Embryonic facial prominence (tissue), 1 donor: ENCODE results near the gene PHLDB1.
A peak's percentile ranks its signal among the peaks of the same experiment; 100 is the strongest.
"Not testable (repeated sequence)": the region's sequence is repeated elsewhere in the genome, so short reads cannot be mapped to it uniquely, and the experiment has no call there.

Experiments used
- DNase-seq: peaks from one replicate; pipeline ENCODE4 v3.0.0-alpha.2; 2016; ENCODE audit errors: extremely low spot score

The PHLDB1 gene

DNA sequence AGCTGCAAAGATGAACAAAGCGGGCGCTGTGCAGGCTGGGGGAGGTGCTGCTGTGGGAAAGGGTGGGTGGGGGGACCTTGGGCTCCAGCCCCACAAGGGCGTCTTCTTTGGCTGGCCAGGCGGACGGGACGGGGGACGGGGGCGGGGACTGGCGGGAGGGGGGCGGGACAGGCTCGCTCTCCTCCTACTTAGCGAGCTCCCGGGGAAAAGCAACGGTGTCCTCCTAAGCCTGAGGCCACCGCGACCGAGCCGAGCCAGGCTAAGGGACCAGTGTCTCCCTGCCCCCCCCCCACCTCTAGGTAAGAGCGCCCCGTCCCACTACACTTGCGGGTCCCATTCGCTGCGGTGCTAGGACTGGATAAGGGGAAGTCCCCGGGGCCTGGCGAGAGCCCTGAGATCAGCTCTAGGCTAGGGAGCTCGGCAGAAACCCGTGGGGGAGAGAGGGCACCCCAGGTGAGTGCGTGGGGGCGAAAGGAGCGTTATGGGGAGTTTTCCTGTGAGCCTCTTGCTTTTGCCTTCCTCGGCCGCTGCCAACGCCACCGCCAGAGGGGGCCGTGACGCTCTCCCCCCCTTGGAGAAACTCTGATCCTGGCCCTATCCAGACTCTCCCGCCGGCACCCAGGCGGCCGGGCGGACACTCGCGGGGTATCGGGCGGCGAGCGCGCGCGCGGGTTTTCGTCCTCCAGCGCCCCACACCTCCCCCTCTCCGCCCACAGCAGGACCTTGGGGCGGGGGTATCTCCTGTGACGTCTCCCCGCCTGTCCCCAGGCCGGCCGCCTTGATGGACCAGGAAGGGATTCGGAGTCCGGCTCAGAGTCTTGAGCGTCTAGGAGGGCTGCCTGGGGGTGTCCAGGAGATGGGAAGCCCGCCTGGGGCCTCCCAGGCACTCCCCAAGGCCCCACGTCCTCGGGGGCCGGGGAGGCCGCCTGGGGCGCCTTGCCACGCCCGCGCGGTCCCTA, at the start of gene PHLDB1:
Gene PHLDB1 (plus strand): TSS at position 215 of the 959 bp plus-strand sequence. CDS start 6,222 bp downstream, outside the sequence.
- no peak for DNase-seq

DNA sequence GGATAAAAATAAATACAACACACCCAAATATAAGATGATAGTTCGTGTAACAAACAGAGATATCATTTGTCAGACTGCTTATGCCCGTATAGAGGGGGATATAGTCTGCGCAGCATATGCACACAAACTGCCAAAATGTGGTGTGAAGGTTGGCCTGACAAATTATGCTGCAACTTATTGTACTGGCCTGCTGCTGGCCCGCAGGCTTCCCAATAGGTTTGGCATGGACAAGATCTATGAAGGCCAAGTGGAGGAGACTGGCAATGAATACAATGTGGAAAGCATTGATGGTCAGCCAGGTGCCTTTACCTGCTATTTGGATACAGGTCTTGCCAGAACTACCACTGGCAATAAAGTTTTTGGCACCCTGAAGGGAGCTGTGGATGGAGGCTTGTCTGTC, 46.6 kb upstream of the PHLDB1 start:
- DNase-seq = no peak

DNA sequence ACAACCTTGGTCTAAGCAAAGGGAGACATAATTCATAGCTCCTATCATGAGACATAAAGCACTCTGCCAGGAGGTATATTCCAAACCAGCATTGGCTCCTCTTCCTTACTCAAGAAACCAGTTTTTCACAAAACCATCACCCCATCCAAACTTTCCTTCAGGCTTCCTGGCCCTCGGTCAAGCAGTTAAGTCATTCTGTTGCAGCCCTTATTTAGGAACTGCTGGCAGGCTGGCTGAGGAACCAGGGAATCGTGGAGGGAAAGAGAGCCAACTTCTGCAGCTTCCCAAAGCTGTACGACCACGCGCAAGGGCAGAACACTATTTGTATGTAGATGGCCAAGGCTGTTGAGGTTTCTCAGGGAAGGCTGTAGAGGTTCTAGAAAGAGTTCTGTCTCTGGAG, 42.4 kb upstream of the PHLDB1 start:
- no peak for DNase-seq

DNA sequence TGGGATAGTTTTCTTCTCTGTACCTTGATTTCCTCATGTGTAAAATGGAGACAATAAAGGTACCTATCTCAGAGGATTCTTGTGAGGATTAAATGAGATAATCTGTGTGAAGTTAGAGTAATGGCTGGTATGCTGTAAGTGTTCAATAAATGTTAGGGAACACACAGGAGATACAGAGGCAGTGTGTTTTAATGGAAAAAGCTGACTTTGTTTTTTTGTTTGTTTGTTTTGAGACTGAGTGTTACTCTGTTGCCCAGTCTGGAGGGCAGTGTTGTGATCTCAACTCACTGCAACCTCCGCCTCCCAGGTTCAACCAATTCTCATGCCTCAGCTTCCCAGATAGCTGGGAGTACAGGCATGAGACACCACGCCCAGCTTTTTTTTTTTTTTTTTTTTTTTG, 37.7 kb upstream of the PHLDB1 start:
- no peak for DNase-seq

DNA sequence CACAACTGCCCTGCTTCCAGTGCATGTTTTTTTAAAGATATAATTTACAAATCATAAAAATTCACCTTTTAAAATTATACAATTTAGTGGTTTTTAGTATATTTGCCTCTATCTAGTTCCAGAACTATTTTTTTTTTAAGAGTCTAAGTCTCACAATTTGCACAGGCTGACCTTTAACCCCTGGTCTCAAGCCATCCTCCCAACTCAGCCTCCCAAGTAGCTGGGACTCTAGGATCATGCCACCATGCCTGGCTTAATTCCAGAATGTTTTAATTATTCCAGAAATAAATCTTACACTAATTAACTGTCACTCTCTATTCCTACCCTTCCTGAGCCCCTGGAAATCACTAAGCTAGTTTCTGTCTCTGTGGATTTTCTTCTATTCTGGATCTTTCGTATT, 36.6 kb upstream of the PHLDB1 start:
- DNase-seq = no peak

DNA sequence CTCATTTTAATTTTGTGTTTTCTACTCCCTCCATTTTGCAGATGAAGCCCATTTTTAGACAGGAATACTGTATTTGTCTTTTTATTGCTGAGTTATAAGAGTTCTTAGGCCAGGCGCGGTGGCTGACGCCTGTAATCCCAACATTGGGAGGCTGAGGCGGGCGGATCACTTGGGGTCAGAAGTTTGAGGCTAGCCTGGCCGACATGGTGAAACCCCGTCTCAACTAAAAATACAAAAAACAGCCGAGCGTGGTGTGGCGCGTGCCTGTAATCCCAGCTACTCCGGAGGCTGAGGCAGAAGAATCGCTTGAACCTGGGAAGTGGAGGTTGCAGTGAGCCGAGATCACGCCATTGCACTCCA, 35.7 kb upstream of the PHLDB1 start:
- not testable (repeated sequence) for DNase-seq

DNA sequence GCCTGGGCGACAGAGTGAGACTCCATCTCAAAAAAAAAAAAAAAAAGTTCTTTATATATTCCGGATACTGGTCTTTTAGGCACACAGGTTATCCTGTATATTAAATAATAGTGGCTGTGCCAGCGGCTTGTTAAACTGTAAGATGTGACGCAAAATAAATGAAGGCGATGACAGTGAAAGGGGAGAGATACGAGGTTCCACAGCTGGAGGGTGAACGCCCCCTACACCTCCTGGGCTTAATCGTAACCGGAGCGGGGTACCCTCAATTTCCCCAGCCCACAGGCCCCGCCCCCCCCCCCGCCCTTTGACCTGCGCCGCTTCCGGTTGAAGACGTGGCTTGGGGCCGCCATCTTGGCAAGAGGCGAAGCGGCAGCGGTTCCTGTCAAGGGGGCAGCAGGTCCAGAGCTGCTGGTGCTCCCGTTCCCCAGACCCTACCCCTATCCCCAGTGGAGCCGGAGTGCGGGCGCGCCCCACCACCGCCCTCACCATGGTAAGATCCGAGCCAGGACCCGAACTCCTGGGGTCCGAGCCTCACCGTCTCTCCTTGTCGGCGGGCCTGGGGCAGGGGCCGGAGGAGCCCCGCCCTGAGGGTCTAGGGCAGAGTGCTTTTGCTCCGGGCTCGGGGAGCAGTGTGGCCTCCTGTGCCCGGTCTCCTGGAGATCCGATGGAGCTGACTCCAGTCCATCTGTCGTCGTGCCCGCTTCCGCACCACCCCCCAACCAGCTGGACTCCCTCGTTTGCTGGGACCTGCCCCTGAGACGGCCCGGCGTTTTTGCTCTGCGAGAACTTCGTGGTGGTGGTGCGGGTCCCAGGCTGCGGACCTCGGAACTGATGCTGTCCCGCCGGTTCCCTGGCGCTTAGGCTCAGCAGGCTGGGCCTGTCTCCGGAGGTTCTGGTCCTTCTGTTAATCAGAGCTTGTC, 35.1 kb upstream of the PHLDB1 start, which contains the start of gene ARCN1:
Gene ARCN1 (plus strand): TSS at position 349 of the 920 bp plus-strand sequence. CDS start 139 bp downstream, at position 488.
- peak; percentile 81 for DNase-seq

DNA sequence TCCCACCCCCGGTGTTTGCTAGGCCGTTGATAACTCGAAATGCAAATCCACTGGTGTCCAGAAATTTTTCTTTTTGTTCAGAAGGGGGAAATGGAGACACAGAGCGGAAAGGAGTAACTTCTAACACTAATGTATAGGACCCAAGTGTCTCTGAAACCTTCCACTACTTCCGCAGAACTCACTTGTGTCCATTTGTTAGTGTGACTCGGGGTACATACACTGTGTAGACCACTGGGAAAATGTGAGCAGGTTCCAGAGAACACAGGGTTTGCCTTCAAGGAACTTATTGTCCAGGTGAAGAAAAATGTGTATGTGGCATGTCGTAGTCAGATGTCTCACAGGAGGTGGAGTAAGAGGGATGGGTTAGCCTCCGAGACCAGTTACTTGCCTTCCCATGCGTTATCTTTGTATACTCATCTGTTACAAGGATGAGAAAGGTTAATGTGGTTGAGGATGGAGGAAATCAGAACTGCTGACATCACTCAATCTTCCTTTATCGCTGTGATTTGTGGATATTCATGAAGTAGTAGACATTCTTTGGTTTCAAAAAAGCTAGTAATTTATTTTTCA, 34.3 kb upstream of the PHLDB1 start:
- DNase-seq = no peak

DNA sequence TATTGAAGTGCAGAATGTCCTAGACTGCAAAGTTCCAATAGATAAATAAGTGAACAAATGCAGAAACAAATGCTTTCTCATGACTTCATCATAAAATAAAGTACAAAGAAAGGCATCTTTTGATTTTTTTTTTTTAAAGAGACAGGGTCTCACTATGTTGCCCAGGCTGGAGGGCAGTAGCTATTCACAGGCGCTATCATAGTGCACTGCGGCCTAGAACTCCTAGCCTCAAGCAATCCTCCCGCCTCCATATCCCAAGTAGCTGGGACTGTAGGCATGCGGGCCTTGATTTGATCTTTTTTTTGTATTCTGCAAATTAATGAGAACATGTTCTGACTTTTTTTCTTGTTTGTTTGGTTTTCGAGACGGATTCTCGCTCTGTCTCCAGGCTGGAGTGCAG, 32.8 kb upstream of the PHLDB1 start:
- DNase-seq = no peak

DNA sequence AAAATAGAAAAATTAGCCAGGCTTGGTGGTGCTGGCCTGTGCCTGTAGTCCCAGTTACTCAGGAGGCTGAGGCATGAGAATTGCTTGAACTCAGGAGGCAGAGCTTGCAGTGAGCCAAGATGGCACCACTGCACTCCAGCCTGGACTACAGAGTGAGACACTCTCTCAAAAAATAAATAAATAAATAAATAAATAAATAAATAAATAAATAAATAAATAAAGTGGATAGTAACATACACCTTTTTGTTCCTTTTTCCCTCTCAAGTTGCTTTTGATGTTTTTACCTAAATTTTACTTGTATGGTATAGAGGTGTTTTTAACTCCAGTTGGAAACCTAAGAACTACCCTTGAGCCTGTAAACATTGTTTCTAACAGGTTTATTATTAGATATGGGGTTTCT, 29.4 kb upstream of the PHLDB1 start:
- DNase-seq = not testable (repeated sequence)

DNA sequence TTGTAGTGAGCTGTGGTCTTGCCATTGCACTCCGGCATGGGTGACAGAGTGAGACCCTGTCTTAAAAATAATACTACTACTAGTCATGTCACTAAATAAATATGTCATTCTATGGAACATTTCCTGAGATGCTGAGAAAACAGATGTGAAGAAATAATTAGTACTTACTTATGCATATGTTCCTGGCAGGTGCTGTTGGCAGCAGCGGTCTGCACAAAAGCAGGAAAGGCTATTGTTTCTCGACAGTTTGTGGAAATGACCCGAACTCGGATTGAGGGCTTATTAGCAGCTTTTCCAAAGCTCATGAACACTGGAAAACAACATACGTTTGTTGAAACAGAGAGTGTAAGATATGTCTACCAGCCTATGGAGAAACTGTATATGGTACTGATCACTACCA, 26.4 kb upstream of the PHLDB1 start:
- no peak for DNase-seq

DNA sequence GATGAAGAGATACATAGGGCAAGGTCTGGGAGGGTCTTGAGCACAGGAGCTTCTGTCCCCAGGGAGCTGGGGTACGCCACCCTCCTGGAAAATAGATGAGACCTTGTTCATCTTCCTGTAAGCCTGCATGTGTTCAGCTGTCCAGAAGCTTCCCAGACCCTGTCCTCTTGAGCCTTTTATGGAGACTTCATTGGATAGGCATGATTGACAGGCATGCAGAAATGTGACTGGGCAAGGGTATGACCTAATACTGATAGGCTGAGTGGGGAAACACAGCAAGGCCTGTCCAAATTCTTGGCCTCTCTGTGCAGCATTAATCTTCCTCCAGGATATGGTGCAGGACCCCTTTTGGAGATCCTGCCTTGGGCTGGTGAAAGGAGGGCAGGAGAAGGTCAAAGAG, 19.5 kb upstream of the PHLDB1 start:
- no peak for DNase-seq

DNA sequence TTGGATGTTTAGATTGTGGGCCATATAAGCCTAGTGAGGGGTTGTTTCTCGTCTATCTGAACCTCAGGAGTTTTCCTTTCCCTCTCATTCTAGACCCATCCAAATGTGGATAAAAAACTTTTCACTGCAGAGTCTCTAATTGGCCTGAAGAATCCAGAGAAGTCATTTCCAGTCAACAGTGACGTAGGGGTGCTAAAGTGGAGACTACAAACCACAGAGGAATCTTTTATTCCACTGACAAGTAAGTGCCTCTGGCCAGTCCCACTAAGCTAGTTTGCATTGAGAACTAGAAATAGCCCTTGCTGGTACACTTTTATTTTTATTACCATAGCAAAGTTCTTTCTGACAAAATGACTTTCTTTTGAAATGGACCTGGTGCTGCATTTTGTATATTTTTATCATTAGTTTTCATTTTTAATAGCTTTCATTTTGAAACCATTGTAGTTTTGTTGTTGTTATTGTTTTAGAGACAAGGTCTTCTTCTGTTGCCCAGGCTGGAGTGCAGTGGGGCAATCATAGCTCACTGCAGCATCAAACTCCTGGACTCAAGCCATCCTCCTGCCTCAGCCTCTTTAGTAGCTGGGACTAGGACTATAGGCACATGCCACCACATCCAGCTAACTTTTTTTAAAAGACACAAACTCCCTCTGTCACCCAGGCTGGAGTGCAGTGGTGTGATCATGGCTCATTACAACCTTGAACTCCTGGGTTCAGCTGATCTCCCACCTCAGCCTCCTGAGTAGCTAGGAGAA, 14.6 kb upstream of the PHLDB1 start:
- DNase-seq = no peak

DNA sequence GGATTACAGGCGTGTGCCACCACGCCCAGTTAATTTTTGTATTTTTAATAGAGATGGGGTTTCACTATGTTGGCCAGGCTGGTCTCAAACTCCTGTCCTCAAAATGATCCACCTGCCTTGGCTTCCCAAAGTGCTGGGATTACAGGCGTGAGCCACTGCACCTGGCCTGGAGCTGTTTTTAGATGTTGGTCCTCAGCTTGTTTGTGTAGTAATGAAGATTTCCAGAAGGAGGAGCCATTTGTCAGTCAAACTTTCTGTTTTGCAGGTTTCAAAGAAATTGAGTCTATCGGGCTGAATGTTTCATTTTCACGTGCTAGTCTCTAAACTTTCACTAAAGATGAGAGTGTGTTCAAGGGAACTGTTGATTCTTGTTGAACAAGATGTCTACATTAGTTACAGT, 12.4 kb upstream of the PHLDB1 start:
- not testable (repeated sequence) for DNase-seq

DNA sequence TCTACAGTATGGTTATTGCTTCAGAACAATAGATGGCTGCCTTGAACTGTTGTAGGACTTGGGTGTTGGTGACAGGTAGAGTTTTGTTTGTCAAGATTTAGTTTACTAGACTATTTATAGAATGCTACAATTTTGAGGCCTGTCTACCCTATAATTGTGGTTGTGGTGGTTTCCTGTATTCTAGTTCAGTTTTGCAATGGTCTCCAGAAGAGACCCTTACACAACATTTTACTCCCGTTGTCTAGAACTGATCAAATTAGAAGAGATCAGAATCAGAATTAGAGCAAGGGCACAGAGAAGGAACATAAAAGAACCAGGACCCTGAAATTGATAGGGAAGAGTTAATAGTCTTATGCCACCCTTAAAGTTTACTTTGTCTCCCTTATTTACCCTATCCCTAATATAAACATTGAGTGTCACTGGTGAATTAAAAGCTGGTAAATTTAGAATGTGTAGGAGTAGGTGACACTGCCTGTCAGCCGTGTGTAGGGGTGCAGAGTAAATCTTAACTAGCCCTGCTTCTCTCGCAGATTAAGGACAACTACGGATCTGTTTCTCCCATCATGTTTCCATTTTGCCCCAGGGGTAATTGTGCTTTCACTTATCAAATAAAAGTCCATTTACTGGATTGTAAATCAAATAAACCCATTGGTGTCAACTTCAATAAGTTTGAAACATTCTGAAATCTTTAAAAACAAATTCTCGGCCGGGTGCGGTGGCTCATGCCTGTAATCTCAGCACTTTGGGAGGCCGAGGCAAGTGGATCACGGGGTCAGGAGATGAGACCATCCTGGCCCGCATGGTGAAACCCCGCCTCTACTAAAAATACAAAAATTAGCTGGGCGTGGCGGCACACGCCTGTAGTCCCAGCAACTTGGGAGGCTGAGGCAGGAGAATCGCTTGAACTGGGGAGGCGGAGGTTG, 10.9 kb upstream of the PHLDB1 start:
- DNase-seq = no peak

DNA sequence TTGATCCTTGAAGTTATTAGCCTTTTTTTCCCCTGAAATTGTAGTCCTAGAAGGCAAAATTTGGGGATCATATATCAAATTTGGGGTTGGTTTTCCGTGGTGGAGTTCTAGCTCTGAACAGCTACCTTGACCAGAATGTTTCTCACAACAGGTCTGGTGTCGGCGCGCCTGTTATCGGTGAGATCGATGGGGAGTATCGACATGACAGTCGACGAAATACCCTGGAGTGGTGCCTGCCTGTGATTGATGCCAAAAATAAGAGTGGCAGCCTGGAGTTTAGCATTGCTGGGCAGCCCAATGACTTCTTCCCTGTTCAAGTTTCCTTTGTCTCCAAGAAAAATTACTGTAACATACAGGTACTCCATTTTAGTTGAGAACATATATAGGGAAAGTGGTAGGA, 9.9 kb upstream of the PHLDB1 start:
- DNase-seq = no peak

DNA sequence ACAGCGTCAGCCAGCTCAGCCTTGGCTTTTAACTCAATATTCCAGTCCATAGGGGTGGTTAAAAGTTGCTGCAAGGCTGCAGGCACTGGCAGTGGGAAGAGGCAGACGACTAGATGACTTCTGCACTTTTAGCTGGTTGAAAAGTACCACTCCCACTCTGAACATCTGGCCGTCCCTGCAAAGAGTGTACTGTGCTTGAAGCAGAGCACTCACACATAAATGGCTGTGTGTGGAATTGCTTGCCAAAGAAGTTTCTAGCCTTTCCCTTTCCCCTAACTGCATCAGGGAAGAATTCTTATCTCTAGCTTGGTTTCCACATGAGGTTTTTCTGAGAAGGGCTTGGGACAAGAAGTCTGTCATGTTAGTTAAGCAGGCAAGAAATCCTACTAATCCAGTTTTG, 5.1 kb upstream of the PHLDB1 start:
- no peak for DNase-seq

DNA sequence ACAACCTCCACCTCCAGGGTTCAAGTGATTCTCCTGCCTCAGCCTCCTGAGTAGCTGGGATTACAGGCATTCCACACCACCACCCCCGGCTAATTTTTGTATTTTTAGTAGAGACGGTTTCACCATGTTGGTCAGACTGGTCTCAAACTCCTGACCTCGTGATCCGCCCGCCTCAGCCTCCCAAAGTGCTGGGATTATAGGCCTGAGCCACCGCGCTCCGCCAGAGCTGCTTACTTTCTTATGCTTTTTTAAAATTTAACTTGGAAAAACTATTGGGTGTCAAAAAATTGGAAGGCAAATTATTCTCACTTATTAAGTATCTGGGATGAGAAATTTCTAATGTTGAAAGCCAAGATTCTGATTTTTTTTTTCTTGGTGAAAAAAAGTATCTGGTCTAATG, 3.7 kb upstream of the PHLDB1 start:
- not testable (repeated sequence) for DNase-seq

DNA sequence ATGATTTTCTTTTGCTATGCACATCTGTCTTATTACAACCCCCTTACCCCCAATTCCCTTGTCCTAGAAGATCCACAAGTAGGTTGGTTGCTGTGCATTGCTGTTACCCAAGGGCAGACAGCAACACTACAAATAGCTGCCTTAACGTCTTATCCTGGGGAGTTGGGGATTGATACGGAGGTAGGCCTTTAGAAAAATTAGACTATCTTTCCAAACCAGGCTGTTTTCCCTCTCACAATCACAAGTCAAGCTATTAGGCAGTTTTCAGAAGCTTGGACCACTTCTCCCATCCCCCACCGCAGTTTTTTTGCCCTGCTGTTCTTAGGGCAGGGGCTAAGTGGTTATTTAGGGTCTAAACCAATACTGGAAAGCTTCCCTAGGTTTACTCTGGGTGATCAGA, 2.8 kb upstream of the PHLDB1 start:
- DNase-seq = no peak
